Activated T-helper 17 cell treated with anti-CD3 and anti-CD28 coated beads, Interleukin-2, amount 50 U/mL, for 72 hours (primary cell): ENCODE results near the gene PACS2. TPM values are rescaled to one million over a fixed set of nuclear protein-coding genes. Genes with fewer than 3 reads are reported as not detected.
A peak's percentile ranks its signal among the peaks of the same experiment; 100 is the strongest.

Experiments used
- ATAC-seq: fragments of 150-1000 bp; cut with Tn5 transposase; replicated peaks from 2 replicates; pipeline ENCODE4 v1.10.0; 2021; ENCODE audit warnings: mild to moderate bottlenecking, moderate library complexity
- H3K27ac Mint-ChIP-seq: one replicate; pipeline ENCODE4 v1.8.0; 2022; ENCODE audit warnings: mixed read lengths
- H3K27me3 Mint-ChIP-seq: one replicate; pipeline ENCODE4 v1.8.0; 2022; ENCODE audit warnings: mixed read lengths
- H3K36me3 Mint-ChIP-seq: one replicate; pipeline ENCODE4 v1.8.0; 2022; ENCODE audit warnings: low read depth, mild to moderate bottlenecking, mixed read lengths
- H3K4me1 Mint-ChIP-seq: one replicate; pipeline ENCODE4 v1.8.0; 2022; ENCODE audit warnings: mixed read lengths
- H3K4me3 Mint-ChIP-seq: one replicate; pipeline ENCODE4 v1.8.0; 2022; ENCODE audit warnings: mild to moderate bottlenecking, mixed read lengths
- H3K9me3 Mint-ChIP-seq: one replicate; pipeline ENCODE4 v1.8.0; 2022; ENCODE audit warnings: mixed read lengths
- total RNA-seq, 2 donors: library from RNA; stranded (reverse); gene quantifications; one replicate each; pipeline ENCODE4 v1.2.3, GENCODE V29; 2022

The PACS2 gene
- total RNA-seq, 2 donors from 2014 or later, result 26.4 to 30.0 TPM

GRCh38 chr14:105420101-105420973 lies 105.8 kb downstream of the PACS2 start:
- peaks cover 29% of the 10 kb centered on the region for H3K36me3 Mint-ChIP-seq
- peak overlapping the region; percentile 85 for H3K4me3 Mint-ChIP-seq
- no peaks in the 10 kb centered on the region for H3K9me3 Mint-ChIP-seq
- peaks cover 16% of the 10 kb centered on the region for H3K4me1 Mint-ChIP-seq
- H3K27ac Mint-ChIP-seq, result peak overlapping the region; percentile 89
- no peaks in the 10 kb centered on the region for H3K27me3 Mint-ChIP-seq
- ATAC-seq, result peak; percentile 4

- Mint-ChIP-seq H3K27ac (peak overlapping the region; percentile 89), H3K27me3 (no peaks in the 10 kb centered on the region)
- ATAC-seq, result no peak
Measured at GRCh38 chr14:105420974-105421674, 106.6 kb downstream of the PACS2 start.

DNA sequence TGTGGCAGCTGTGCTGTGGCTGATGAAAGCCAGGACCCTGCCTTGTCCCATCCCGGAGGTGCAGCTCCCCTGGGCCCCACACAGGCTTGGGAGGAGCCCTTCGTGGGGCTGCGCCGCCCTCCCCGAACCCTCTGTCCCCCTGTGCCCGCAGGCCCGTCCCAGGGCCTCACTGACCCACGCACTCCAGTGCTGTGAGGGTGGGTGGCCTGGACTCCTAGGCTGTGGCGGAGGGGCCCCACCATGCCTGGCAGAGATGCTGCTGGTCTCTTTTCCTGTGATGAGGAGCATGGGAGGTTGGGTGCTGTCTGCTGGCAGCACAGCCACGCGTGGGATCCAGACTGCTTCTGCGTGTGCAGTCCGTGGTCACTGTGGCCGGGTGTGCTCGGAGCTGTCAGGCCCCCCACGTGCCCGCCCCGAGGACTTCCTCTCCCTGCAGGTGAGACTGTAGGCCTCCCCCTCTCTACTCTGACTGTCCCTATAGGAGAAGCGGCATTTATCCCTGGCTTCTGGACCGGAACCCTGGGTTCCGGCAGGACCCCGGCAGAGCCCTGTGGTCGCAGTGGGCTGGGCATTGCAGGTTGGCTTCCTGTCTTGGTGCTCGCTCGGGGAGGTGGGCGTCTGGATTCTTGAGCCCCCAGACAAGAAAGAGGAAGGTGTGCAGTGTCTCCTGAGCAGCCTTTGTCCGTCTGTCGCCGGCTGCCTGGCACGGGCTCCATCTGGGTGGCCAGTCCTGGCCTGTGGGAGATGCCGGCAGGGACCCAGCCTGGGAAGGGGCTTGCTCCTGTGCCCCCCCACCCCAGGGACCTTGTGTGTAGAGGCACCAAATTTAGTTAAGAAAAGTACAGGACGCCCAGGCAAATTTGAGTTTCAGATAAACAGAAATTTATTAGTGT lies 107.4 kb downstream of the PACS2 start:
- ATAC-seq, result no peak
- Mint-ChIP-seq H3K4me3 (peak overlapping the region; percentile 85), H3K9me3 (no peaks in the 10 kb centered on the region), H3K36me3 (peaks cover 42% of the 10 kb centered on the region), H3K27ac (peak overlapping the region; percentile 89), H3K27me3 (no peaks in the 10 kb centered on the region), H3K4me1 (peaks cover 16% of the 10 kb centered on the region)

More at GRCh38 chr14:105420974-105421674, 106.6 kb downstream of the PACS2 start:
- Mint-ChIP-seq H3K4me1 (peaks cover 16% of the 10 kb centered on the region), H3K36me3 (peaks cover 33% of the 10 kb centered on the region), H3K4me3 (peak overlapping the region; percentile 85), H3K9me3 (no peaks in the 10 kb centered on the region)

- Mint-ChIP-seq H3K9me3 (no peaks in the 10 kb centered on the region), H3K36me3 (peaks cover 48% of the 10 kb centered on the region), H3K4me1 (peaks cover 16% of the 10 kb centered on the region), H3K27me3 (no peaks in the 10 kb centered on the region), H3K4me3 (peak overlapping the region; percentile 85), H3K27ac (peak overlapping the region; percentile 89)
- ATAC-seq, result no peak
Measured at GRCh38 chr14:105422695-105423487, 108.3 kb downstream of the PACS2 start.

DNA sequence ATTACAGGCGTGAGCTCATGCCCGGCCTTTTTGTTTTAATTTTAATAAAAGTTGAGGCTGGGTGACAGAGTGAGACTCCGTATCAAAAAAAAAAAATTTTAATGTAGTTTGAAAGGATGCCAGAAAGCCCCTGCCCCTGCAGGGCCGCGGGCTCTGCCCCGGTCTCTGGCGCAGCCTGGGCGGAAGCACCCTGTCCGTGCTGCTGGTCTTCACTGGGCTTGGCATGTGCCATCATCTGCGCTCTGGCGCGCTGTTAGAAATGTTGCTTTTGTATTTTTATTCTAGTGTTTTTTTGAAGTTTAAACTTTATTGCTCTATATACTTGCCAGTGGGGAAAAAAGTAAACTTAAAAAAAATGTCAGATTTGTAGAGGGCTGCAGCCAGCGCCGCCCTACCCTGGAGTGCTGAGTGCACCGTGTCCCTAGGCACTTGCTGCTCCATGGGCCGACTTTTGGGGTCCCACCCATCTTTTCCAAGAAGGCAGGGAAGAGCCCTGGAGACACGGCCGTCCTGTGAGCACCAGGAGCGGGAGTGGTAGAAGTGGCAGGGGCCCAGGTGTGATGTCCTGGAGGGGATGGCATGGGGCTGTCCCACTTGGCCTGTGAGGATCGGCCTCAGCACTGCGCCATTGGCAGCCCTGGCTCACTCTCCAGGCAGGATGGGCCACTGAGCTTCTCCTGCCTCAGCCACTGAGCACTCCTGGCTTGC lies 109.1 kb downstream of the PACS2 start:
- Mint-ChIP-seq H3K27me3 (no peaks in the 10 kb centered on the region), H3K4me1 (peaks cover 13% of the 10 kb centered on the region), H3K9me3 (no peaks in the 10 kb centered on the region), H3K36me3 (peaks cover 56% of the 10 kb centered on the region), H3K27ac (peak overlapping the region; percentile 59), H3K4me3 (no peak overlapping the region)
- no peak for ATAC-seq

DNA sequence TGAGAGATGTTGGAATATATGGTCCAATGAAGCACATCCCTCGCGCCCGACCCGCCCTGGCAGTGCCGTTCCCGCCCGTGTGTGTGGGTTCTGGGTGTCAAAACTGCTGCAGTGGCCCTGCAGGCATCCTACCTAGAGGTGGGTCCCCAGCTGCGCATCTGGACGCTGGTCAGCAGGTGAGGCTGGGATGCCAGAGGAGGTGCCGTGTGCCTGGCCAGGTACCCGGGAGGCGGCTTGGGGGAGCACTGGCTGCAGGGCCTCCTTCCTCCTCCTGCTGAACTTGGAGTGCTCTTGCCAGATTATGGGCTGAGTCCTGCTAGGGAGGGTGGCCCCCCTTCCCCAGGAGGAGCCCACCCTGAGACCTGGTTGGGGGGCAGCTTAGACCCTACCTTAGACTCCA lies 110.3 kb downstream of the PACS2 start:
- no peaks in the 10 kb centered on the region for H3K9me3 Mint-ChIP-seq
- H3K4me3 Mint-ChIP-seq, result no peak overlapping the region
- H3K27ac Mint-ChIP-seq, result no peak overlapping the region
- H3K27me3 Mint-ChIP-seq, result no peaks in the 10 kb centered on the region
- H3K4me1 Mint-ChIP-seq, result peaks cover 9% of the 10 kb centered on the region
- no peak for ATAC-seq
- H3K36me3 Mint-ChIP-seq, result peaks cover 63% of the 10 kb centered on the region

DNA sequence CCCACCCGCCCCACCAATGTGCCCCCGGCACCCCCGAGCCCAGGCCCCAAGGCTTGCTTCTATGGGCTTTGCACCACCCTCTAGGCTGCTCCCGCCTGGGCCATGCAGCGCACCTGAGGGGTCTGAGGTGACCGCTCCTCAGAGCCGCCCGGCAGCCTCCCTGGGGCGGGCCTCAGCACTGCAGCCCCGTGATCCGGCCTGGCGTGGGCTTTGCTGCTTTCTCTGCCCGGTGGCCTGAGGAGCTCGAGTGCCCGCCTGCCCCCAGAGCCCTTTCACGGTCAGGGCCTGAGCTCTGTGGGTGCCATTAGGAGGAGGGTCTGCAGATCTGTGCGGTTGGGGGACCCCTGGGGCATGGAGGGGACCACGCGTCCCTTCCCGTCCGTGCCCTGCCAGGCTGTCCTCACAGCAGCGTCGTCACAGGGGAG lies 111.3 kb downstream of the PACS2 start:
- Mint-ChIP-seq H3K27ac (no peak overlapping the region), H3K4me1 (peaks cover 9% of the 10 kb centered on the region)

GRCh38 chr14:105426416-105427130 lies 112.0 kb downstream of the PACS2 start:
- peaks cover 68% of the 10 kb centered on the region for H3K36me3 Mint-ChIP-seq
- no peak overlapping the region for H3K27ac Mint-ChIP-seq
- H3K4me3 Mint-ChIP-seq, result no peak overlapping the region
- H3K9me3 Mint-ChIP-seq, result no peaks in the 10 kb centered on the region
- peaks cover 9% of the 10 kb centered on the region for H3K4me1 Mint-ChIP-seq
- no peaks in the 10 kb centered on the region for H3K27me3 Mint-ChIP-seq
- no peak for ATAC-seq

More for the DNA sequence above, 111.3 kb downstream of the PACS2 start:
- Mint-ChIP-seq H3K4me3 (no peak overlapping the region), H3K9me3 (no peaks in the 10 kb centered on the region), H3K36me3 (peaks cover 69% of the 10 kb centered on the region), H3K27me3 (no peaks in the 10 kb centered on the region)
- ATAC-seq, result no peak

GRCh38 chr14:105427412-105427811 lies 112.9 kb downstream of the PACS2 start:
- Mint-ChIP-seq H3K9me3 (no peaks in the 10 kb centered on the region), H3K4me3 (no peak overlapping the region), H3K27me3 (no peaks in the 10 kb centered on the region), H3K27ac (no peak overlapping the region), H3K4me1 (peaks cover 2% of the 10 kb centered on the region), H3K36me3 (peaks cover 60% of the 10 kb centered on the region)
- no peak for ATAC-seq

DNA sequence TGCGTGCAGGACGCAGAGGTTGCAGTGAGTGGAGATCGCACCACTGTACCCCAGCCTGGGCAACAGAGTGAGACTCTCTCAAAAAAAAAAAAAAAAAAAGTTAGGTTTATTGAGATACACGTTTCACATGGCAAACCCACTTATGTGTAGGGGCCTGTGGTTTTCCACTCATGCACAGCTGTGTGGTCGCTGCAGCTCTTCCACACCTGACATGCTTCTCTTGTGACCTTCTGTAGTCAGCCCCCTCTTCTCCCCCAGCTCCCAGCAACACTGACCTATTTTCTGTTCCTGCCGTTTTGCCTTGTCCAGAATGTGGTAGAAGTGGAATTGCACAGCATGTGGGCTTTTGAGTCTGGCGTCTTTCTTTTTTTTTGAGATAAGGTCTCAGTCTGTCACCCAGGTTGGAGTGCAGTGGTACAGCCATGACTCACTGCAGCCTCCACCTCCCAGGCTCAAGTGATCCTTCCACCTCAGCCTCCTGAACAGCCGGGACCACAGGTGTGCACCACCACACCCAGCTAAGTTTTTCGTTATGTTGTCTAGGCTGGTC lies 113.5 kb downstream of the PACS2 start:
- Mint-ChIP-seq H3K9me3 (no peaks in the 10 kb centered on the region), H3K27me3 (no peaks in the 10 kb centered on the region), H3K4me3 (no peak overlapping the region), H3K27ac (no peak overlapping the region), H3K4me1 (no peaks in the 10 kb centered on the region), H3K36me3 (peaks cover 56% of the 10 kb centered on the region)
- no peak for ATAC-seq

DNA sequence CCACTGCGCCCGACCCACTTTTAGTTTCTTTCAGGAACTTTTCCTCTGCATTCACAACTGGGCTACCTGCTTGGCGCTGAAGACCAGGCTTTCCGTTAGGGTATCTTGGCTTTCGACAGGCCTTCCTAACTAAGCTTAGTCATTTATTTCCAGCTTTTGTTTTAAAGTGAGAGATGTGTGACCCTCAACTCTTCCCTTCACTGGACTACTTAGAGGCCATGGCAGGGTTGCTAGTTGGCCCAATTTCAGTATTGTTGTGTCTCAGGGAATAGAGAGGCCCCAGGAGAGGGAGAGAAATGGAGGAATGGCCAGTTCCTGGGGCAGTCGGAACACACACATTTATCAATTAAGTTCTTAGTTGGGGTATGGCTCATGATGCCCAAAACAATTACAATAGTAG lies 115.5 kb downstream of the PACS2 start:
- ATAC-seq, result no peak
- no peak overlapping the region for H3K4me3 Mint-ChIP-seq
- H3K27ac Mint-ChIP-seq, result no peak overlapping the region
- no peaks in the 10 kb centered on the region for H3K9me3 Mint-ChIP-seq
- peaks cover 4% of the 10 kb centered on the region for H3K4me1 Mint-ChIP-seq
- H3K27me3 Mint-ChIP-seq, result no peaks in the 10 kb centered on the region
- peaks cover 49% of the 10 kb centered on the region for H3K36me3 Mint-ChIP-seq

GRCh38 chr14:105430565-105430964 lies 116.0 kb downstream of the PACS2 start:
- H3K36me3 Mint-ChIP-seq, result peaks cover 52% of the 10 kb centered on the region
- H3K4me3 Mint-ChIP-seq, result no peak overlapping the region
- H3K27ac Mint-ChIP-seq, result no peak overlapping the region
- H3K9me3 Mint-ChIP-seq, result no peaks in the 10 kb centered on the region
- no peaks in the 10 kb centered on the region for H3K27me3 Mint-ChIP-seq
- no peak for ATAC-seq
- H3K4me1 Mint-ChIP-seq, result peaks cover 8% of the 10 kb centered on the region
